ENCODE data around the gene KRTAP4-5.
"Not testable (repeated sequence)": the region's sequence is repeated elsewhere in the genome, so short reads cannot be mapped to it uniquely, and the experiment has no call there.

Gene KRTAP4-5

DNA sequence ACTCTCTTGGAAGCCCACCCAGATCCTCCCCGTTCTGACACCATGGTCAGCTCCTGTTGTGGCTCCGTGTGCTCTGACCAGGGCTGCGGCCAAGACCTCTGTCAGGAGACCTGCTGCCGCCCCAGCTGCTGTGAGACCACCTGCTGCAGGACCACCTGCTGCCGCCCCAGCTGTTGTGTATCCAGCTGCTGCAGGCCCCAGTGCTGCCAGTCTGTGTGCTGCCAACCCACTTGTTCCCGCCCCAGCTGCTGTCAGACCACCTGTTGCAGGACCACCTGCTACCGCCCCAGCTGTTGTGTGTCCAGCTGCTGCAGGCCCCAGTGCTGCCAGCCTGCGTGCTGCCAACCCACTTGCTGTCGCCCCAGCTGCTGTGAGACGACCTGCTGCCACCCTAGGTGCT lies 44.3 kb downstream of the KRTAP4-5 start, which contains the start of gene KRTAP4-9:
Gene KRTAP4-9 (plus strand): TSS at position 43 of the 400 bp plus-strand sequence. CDS start 0 bp downstream, at position 43.
- not testable (repeated sequence) for FAIRE-seq

DNA sequence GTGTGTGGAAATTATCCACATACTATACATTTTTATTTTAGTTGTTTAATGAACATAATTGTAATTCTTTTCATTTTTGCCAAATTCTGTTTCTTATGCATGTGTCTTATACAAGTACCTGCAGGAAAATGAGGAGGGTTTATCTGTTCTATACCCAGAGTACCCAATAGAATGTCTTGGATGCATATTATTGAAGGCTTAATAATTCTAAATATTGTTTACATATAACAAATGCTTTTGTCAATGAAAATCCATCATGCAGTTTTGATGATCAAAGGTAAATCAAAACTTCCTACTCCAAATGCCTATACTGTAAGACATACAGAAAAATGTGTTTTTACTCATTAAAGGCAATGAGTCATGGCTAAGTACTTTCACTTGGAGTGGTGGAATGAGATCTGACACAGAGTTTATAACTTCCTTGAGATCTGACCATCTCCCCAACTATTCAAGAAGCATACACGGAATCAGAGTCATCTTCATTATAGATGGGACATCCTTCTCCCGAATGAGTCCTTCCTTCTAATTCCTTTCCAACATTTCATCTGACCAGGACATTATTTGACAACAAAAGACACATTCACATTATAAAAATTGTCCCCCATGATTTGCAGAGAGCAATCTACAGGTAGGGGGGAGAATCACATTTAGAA lies 45.1 kb downstream of the KRTAP4-5 start:
- peak; percentile 36 for FAIRE-seq

DNA sequence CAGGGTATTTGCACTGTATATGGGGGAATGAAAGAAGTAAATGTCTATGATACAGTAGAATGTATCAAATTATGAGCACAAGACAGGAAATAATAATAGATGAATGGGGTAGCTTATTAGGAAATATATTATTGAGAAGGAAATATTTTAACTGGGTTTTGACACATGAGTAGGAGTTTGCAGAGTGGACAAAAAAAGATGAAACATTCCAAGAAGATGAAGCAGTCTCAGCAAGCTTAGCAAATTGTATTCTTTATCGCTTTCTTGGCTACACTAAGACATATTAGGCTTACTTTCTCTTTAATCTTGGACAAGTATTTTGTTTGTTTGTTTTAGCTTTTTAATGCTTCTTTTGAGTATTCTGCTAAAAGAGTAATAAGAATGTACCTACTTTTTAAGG lies 45.7 kb downstream of the KRTAP4-5 start:
- no peak for FAIRE-seq

DNA sequence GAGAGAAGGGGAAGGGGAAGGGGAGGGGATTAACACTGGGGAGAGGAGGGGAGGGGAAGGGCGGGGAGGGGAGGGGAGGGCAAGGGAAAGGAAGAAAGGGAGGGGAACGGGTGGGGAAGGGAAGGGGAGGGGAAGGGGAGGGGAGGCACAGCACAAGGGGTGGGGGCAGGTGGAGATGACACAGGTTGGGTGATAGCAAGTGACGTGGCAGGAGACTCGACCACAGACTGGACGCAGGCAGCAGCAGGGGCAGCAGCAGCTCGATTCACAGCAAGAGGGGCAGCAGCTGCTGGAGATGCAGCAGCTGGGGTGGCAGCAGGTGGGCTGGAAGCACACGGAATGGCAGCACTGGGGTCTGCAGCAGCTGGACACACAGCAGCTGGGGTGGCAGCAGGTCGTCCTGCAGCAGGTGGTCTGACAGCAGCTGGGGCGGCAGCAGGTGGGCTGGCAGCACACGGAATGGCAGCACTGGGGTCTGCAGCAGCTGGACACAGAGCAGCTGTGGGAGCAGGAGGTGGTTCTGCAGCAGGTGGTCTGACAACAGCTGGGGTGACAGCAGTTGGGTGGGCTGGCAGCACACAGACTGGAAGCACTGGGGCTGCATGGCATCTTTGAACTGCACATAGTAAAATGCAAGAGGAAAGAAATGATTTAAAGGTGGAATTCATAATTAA lies 47.9 kb downstream of the KRTAP4-5 start, which contains the start of gene KRTAP4-16:
Gene KRTAP4-16 (minus strand): TSS at position 624 of the 674 bp plus-strand sequence. CDS start 0 bp downstream, at position 624.
- FAIRE-seq = no peak

DNA sequence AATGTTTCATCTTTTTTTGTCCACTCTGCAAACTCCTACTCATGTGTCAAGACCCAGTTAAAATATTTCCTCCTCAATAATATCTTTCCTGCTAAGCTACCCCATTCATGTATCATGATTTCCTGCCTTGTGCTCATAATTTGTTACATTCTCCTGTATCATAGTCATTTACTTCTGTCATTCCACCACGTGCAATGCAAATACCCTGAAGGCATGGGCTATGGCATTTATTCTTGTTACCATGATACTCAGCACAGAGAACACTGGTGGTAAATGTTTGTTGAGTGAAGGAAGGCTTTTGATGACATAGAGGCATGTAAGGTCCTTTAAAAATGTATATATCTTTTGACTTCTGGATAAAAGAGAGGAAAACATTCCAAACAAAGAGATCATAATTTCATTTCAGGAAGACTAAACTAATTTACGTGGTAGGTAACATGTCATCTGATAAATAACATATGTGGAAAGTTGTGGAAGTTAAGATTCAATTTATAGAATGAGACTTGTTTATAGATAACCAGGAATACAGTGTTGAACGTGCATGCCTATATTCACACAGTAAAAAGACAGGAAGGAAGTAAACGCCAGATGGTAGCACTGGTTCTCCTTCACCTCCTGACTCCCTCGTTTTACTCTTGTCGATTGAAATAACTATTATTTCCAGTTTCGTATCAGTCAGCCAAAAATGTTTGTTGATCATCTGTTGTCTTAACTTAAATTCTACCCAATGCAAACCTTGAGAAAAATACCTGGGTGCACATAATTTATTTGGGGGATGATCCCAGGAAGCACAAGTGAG lies 49.7 kb downstream of the KRTAP4-5 start:
- not testable (repeated sequence) for FAIRE-seq

Measured in colon (tissue), 2 donors.